ENCODE measurements around the gene CNIH2.
"Not testable (repeated sequence)": the region's sequence is repeated elsewhere in the genome, so short reads cannot be mapped to it uniquely, and the experiment has no call there.

Gene CNIH2

DNA sequence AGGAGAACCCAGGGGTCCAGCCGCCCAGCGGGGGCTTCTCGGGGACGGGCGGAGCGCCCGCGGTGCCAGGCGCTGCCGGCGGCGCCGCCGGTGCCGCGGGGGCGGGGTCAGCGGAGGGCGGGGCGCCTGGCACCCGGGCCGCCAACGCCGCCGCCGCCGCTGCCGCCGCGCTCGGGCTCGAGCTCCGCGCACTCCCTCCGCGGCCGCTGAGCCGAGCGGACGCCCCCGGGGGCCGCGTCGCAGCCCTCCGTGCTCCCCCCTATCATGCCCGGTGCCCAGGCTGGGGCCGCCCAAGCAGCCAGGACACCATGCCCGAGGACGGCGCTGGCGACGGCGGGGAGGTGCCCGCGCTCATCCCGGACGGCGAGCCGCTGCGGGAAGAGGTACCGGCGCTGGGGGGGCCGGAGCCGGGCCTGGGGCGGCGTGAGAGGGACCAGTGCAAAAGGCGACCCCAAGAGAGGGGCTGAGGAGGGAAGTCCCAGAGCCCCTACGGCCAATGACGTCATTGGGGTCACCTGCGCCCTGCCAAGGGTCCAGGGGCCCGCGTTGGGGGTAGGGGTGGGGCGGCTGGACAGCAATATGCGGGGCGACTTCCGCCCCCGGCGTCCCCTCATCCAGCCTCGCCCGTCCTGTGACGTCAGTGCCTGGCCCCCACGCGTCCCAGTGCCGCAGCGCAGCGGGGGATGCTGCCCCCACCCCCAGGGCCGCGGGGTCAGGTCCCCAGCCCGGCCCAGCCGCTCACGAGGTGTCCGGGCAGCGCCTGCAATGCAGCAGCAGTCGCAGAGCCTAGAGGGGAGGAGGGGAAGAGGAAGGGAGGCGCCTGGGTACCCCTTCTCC, 13.9 kb downstream of the CNIH2 start, which contains the start of gene TMEM151A:
TMEM151A (plus strand) TSS at position 189 of the 837 bp plus-strand sequence; CDS start at position 309, 120 bp downstream.
- DNase-seq (ENCODE audit: low spot score) = no peak

DNA sequence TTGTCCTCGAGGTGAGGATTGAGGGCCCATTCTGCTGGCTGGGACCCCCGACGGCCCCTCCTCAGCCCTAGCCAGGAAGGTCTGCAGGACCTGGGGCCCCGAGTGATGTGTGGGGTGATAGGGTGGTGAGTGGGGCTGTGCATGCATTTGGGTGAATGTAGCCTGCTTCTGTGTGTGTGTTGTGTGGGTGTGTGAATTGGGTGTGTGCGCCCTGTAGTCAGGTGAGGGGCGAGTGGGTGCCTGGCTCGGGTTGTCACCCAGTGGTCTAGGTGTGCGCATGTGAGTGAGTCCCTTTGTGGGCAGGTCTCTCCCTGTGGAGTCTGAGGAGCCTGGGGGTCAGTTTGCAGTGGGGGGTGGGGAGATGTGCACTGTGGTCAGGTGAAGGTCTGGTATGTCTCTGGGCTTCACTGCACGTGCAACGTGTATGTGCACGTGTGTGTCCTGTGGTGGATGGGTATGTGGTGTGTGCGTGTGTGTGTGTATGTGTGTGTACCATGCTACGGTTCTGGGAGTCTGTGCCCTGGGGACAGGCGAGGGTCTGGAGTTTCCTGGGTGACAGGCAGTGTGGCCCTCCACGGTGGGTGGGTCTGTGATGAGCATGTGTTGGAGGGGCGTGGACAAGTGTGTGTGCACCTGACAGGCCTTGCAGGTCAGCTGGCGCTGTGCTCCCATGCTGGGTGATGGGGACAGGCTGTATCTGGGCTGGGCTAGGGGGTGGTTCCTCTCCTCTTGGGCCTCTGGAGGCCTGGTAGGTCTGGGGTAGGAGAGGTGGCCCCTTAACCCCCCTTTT, 14.8 kb downstream of the CNIH2 start:
- DNase-seq (ENCODE audit: low spot score) = no peak

DNA sequence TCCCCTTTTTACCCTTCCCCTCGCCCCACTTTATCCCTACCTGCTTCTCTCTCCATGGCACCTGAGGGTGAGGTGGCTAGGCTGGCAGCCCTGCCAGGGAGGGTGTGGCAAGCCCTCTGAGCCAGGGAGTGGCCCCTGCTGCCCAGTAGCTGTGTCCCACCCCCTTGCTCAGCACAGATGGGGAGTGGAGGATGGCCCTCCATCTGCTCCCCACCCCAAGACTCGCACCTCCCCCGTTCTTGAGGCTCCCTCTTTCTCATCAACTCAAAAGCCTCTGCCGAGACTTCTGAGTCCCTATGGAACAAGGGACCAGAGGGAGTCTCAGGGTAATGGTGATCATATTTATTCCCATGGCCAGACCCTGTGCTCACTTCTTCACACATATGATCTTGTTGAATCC, 15.4 kb downstream of the CNIH2 start:
- DNase-seq (ENCODE audit: low spot score) = no peak

DNA sequence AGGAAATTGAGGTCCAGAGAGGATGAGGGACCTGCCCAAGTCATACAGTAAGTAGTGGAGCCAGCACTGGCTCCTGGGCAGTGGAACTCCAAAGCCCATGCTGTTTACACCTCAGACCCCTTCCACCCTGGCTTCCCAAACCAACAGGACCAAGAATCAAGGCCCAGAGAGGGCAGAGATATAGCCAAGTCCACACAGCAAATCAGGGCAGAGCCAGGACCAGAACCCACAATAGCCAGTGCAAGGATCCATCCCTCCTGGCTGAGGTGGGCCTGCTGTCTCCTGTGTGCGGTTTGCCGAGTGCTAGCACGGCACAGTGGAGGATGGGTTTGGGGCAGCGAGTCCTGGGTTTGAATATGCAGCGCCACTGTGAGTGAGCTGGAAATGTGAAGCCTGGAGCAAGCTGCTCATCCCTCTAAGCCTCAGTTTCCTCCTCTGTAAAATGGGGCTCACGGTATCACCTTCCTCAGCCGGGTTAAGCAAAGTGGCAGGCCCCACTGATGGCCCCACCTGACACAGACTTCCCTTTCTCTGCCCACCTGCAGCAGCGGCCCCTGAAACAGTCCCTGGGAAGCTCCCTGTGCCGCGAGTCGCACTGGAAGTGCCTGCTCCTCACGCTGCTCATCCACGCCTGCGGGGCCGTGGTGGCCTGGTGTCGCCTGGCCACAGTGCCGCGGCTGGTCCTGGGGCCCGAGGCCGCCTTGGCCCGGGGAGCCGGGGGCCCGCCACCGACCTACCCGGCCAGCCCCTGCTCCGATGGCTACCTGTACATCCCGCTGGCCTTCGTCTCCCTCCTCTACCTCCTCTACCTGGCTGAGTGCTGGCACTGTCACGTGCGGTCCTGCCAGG, 16.0 kb downstream of the CNIH2 start:
- no peak for DNase-seq (ENCODE audit: low spot score)

DNA sequence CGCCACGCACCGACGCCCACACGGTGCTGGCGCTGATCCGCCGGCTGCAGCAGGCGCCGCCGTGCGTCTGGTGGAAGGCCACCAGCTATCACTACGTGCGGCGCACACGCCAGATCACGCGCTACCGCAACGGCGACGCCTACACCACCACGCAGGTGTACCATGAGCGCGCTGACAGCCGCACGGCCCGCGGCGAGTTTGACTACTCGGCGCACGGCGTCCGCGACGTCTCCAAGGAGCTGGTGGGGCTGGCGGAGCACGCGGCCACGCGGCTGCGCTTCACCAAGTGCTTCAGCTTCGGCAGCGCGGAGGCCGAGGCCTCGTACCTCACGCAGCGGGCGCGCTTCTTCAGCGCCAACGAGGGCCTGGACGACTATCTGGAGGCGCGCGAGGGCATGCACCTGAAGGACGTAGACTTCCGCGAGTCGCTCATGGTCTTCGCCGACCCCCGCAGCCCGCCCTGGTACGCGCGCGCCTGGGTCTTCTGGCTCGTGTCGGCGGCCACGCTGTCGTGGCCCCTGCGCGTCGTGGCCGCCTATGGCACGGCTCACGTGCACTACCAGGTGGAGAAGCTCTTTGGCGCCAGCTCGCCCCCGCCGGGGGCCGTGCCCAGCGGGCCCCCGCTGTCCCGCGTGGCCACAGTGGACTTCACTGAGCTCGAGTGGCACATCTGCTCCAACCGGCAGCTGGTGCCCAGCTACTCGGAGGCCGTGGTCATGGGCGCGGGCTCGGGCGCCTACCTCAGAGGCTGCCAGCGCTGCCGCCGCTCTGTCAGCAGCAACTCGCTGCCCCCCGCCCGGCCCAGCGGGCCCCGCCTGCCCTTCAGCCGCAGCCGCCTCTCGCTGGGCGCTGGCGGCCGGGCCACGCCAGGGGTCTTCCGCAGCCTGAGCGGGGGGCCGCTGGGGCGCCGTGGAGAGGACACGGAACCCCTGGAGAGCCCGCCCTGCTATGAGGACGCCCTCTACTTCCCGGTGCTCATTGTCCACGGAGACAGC, 16.9 kb downstream of the CNIH2 start:
- no peak for DNase-seq (ENCODE audit: low spot score)

DNA sequence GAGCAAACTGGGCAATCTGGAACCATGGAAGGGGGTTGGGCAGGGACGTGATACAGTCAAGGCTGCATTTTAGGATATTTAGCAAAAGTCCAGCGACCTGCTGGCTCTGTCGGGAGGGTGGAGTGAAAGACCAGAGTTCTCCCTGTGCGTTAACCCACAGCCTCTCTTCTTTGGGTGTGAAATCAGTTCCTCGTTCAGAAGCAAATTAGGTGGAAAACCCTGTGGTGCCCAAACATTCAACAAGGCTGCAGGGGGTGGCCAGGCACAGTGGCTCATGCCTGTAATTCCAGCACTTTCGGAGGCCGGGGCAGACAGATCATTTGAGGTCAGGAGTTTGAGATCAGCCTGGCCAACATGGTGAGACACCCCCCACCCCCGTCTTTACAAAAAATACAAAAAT, 19.6 kb downstream of the CNIH2 start:
- DNase-seq (ENCODE audit: low spot score) = no peak

DNA sequence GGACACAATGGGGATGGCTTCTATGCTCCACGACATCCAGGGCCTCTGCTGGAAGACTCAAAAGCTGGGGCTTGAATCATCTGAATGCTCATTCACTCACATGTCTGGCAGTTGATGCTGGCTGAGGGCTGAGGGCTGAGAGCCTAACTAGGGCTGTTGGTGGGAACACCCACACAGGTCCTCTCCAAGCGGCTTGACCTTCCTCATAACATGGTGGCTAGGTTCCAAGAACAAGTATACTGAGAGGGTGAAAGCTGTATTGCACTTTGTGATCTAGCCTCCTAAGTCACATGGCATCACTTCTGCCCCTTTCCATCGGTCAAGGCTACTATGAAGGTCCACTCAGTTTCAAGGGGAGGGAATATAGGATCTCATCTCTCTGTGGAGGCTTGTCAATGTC, 21.2 kb downstream of the CNIH2 start:
- DNase-seq (ENCODE audit: low spot score) = no peak

DNA sequence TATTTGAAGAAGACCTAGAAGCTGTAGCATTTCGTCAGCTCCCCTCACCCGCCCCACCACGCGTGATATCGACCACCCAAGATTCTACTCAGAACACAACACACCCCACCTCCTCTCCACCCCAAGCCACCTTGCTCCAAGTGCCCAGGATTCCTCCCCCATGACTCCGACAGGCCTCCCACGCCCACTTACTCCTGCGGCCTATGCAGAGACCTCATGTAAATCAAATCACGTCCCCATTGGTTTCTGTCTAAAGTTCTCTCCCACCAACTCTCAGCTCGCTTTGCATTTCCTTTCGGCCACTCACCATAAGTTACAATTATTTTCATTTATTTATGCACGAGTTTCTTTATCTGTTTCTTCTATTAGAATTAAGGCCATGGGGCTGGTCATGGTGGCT, 24.7 kb downstream of the CNIH2 start:
- DNase-seq (ENCODE audit: low spot score) = no peak

DNA sequence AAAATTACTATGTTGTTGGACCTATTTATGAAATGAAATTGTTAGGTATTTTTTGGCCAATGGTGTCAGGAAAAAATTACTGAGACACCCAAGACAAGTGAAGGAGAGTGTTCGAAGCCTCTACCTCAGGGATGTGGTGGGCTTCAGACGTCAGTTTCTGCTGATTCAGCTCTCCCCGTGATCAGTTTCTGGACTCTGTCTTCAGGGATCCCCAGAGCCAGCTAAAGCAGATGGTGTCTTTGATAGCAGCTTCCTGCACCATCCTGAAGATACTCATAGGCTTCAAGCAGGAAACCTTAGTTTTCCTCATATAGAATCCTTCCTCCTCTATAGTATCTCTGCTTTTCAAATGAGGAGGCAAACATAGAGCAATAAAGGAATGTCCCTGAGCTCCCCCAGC, 31.5 kb downstream of the CNIH2 start:
- no peak for DNase-seq (ENCODE audit: low spot score)

DNA sequence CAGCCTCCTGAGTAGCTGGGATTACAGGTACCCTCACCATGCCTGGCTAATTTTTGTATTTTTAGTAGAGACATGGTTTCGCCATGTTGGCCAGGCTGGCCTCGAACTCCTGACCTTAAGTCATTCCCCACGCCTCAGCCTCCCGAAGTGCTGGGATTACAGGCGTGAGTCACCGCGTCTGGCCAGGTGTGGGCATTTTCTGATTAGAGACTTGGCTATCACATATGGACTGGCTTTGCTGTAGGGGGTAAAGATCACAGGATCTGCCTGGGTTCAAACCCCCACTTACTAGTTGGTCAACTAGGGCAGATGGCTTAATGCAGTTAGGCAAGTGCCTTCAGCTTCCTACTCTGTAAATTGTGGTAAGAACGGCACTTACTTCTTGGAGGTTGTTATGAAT, 32.3 kb downstream of the CNIH2 start:
- no peak for DNase-seq (ENCODE audit: low spot score)

DNA sequence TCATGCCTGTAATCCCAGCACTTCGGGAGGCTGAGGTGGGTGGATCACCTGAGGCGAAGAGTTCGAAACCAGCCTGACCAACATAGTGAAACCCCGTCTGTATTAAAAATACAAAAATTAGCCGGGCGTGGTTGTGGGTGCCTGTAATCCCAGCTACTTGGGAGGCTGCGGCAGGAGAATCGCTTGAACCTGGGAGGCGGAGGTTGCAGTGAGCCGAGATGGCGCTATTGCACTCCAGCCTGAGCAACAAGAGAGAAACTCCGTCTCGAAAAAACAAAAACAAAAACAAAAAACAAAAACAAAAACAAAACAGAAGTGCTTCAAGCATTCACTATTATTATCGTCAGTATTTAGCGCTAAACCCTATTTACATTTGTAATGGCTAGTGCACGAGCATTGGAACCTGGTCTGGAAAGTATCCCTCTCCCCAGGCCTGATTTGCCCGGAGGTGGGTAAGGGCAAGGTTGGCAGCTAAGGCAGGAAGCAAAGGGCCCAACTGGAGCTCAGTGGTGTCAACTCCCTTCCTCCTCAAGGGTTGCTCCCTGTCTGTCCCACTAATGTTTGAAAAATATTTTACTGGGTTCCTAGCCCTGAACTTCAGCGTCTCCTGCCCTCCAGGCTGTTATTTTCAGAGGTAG, 32.9 kb downstream of the CNIH2 start:
- not testable (repeated sequence) for DNase-seq (ENCODE audit: low spot score)

DNA sequence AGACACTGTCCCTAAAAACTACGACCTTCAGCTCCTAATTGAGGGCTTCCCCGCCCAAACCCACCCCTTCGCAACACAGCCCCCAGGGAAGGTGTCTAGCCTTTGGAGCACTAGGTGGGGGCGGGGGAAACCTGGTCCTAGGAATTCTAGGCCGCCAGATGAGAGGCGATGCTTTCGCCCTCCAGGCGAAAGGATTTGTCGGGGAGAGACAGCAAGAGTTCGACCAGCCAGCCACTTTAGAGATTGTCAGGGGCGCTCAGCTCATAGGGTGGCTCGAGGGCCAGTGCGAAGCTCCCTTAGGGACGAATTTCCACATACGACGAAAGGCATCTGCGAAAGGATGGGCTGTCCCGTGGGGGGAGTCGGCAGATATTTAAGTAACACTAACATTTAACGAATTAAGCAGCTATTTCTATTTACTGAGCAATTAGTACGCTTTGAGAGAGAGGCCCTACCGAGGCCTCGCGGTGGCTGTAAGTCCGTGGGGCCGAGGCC, 33.5 kb downstream of the CNIH2 start:
- no peak for DNase-seq (ENCODE audit: low spot score)

DNA sequence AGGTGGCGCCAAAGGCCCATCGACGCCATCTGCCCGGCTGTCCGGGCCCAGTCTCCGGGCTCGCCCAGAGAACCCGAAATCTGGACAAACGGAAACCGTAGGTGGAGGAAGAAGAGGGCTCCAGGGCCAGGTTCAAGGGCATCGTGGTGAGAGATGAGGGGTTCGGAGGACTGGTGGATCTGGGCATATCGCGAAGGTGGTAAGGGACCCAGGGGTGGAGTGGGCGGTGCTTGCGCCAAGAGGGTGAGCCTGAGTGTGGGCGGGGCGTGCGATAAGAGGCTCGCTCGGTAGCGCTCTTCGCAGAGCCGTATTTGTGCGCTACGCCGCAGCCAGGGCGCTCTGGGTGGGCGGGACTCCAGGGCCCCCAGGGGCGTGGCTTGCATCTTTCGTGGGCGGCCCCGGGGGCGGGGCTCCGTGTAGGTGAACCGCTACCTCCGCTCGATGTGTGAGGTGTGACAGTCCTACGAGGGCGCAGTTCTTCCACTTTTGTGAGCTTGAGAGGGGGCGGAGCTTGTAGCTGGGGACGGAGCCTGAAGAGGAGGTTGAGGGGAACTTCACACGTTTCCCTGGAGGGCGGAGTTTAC, 34.1 kb downstream of the CNIH2 start:
- peak; percentile 85 for DNase-seq (ENCODE audit: low spot score)

DNA sequence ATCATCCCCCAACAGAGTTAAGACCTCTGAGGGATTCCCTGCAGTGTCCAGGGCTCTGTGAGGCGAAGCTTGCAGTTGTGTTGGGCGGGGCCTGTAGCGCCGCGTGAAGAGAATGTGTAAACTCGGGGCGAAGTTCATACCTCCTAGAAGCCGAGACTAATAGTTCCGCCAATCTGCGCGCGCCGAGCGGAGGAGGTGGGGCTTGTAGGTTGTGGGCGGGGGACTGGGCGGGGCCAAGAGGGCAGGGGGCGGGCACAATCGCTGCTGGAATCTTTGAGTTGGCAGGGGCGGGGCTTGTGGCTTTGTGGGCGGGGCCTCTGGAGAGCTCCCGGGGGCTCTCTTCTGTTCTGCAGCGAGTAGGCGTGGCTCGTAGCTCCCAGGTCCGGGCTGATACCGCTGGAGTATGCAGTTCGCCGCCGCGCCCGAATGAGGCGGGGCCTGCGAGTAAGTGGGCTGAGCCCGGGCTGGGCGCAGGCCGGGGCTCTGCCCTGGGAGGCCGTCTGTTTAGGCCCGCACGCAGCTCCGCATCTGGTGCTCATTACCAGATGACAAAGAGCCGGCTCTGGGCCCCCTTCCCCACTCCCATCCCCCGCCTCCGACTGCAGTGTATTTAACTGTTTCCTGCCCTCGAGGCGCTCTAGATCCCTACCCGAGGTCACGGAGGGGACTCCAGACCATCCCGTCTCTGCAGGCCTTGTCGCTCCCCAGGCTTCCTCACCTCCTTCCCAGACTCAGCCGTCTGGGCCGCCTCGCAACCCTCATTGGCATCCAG, 34.8 kb downstream of the CNIH2 start:
- peak; percentile 97 for DNase-seq (ENCODE audit: low spot score)

DNA sequence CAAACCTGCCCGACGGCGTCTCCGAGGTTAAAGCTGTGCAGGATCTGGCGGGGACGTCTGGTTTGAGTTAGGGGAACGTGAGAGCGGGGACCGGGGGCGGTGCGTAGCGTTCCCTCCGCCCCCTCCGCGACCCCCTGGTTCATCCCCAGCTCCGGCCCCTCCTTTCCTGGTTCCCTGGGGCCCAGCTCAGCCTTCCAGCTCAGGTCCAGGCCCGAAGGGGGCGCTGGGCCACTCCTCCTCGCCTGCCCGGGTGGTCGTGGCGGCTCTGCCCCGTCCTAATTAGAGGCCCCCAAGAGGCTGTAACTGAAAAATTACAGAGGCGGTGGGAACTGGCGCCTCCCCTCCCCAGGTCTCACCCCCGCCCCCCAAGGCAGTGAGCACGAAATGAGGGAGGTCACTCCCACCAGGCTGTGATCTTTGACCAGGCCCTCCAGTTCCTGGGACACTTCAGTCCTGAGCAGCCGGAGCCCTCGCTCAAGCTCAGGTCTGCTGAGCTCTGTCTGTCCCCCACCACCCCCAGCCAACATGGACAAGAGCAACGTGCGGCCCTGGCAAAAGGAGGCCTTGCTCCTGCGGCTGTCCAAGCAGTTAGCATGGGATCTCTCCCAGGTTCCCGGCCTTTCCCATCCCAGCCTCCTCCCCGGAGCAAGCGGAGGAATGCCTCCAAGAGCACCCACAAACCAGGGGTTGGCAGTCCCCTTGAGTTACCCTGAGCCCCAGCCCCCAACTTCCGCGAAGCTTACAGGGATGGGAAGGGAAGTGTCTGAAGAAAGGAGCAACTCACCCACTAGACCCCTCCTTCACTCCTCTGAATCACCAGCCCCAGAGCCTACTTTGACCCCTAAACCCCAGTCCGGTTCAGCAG, 35.6 kb downstream of the CNIH2 start:
- peak; percentile 47 for DNase-seq (ENCODE audit: low spot score)

DNA sequence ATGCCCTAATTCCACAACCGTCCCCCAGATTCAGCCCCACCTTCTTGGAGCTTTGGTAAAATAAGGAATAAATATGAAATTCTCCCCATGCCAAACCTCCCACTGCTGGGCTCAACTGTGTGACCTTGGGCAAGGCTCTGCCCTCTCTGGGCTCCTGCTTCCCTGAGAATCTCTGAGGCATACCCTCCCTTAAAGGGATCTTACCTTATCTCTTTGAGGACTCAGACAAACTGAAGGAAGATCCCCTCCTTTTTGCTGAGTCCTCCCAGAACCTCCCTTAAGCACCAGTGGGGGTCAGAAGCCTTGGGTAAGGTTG, 36.2 kb downstream of the CNIH2 start:
- no peak for DNase-seq (ENCODE audit: low spot score)

DNA sequence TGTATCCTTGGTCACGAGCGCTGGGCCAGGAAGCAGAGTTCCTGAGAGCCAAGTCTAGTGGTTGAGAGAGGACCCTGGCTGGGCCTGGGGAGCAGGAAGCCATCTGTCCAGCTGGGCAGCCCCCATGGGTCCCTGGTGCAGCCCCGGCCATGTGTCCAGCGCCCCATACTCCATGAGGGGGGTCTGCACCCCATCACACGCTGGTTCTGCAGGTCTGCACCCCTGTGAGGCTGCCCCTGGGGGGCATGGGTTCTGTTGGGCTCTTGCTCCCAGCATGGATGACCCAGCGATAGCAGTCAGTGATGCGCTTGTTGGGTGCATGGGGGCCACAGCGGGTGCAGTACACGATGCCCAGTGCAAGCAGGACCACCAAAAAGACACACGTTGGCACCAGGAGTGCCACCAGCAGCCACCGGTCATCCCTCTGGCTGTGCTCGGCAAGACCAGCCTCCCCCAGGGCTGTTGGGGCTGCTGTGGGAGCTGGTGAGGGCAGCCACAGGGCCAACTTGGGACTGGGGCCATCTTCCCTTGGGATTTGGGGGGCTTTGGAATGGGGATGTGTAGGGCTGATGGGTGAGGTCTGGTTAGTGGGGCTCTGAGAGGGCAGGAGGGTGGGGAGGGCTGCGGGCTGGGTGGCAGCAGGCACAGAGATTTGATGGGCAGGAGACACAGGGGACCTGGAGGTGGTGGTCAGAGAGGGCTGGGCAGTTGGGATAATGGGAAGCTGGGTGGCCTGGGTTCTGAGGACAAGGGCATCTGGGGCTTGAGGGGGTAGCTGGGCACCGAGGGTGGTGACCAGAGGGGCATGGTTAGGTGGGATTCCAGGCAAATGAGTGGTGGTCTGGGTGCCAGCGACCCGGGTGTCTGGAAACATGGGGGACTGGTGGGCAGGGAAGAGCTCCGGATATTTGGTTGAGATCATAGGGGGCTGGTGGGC, 36.9 kb downstream of the CNIH2 start:
- no peak for DNase-seq (ENCODE audit: low spot score)

Measured in hepatic stellate cell (primary cell).